Thoracic aorta (tissue), 2 donors: ENCODE data around the gene ITIH3. TPM values are rescaled to one million over a fixed set of nuclear protein-coding genes. Genes with fewer than 3 reads are reported as not detected.
A peak's percentile ranks its signal among the peaks of the same experiment; 100 is the strongest.

Experiments used
- ATAC-seq: fragments of 150-250 bp; one replicate; pipeline ENCODE4 v1.8.0; 2017; ENCODE audit warnings: low read depth; ENCODE audit not compliant: insufficient number of reproducible peaks, low FRiP score
- DNase-seq: peaks from one replicate; pipeline ENCODE4 v3.0.0-alpha.2; 2020; ENCODE audit warnings: low spot score
- H3K27ac ChIP-seq, 2 donors: fragments of 200-600 bp; sonication (generic); 1 replicate in 1 of 2; 2 replicates in 1 of 2; pipeline ENCODE4 v1.5.1; 2016; ENCODE audit warnings: mild to moderate bottlenecking in 2 of 2, moderate library complexity in 2 of 2
- H3K27me3 ChIP-seq: fragments of 200-600 bp; sonication (generic); replicated peaks from 2 replicates; pipeline ENCODE4 v1.6.0; 2016; ENCODE audit warnings: mild to moderate bottlenecking; ENCODE audit not compliant: insufficient read depth
- H3K36me3 ChIP-seq: fragments of 200-600 bp; sonication (generic); one replicate; pipeline ENCODE4 v1.5.1; 2016
- H3K4me1 ChIP-seq, 2 donors: fragments of 200-600 bp; sonication (generic); 1 replicate in 1 of 2; 2 replicates in 1 of 2; pipeline versions ENCODE4 v1.5.1 to v1.6.0; 2016; ENCODE audit warnings: low read depth in 2 of 2, mild to moderate bottlenecking in 1 of 2; ENCODE audit not compliant: control insufficient read depth in 1 of 2
- H3K4me3 ChIP-seq: fragments of 200-600 bp; sonication (generic); 2 replicates; pipeline ENCODE4 v1.5.1; 2016; ENCODE audit warnings: mild to moderate bottlenecking
- H3K9me3 ChIP-seq: fragments of 200-600 bp; sonication (generic); 2 replicates; pipeline ENCODE4 v1.5.1; 2016
- CTCF ChIP-seq: fragments of 200-600 bp; sonication (generic); IDR thresholded peaks from one replicate; pipeline ENCODE4 v1.5.1; 2019; ENCODE audit warnings: antibody characterized with exemption
- total RNA-seq, 2 donors: library from RNA; depleted of rRNA; stranded (reverse); fragments of >200 nt; gene quantifications; one replicate each; pipeline versions ENCODE4 v1.1.0 to v1.2.3, GENCODE V29; 2016

The ITIH3 gene
- total RNA-seq, 2 donors from 2014 or later: 2.6 to 14.2 TPM

GRCh38 chr3:52839268-52839575 lies 44.6 kb downstream of the ITIH3 start:
- Histone ChIP-seq H3K4me3 (no peak overlapping the region), H3K4me1 (peaks cover 23 to 55% of the 10 kb centered on the region in 2 donors), H3K27ac (no peak overlapping the region), H3K36me3 (peaks cover 26% of the 10 kb centered on the region), H3K9me3 (no peaks in the 10 kb centered on the region), H3K27me3 (no peaks in the 10 kb centered on the region)
- no peak for DNase-seq
- ATAC-seq: no peak
- no peak for TF ChIP-seq CTCF

GRCh38 chr3:52839892-52840545 lies 45.4 kb downstream of the ITIH3 start:
- no peak for TF ChIP-seq CTCF
- H3K9me3 ChIP-seq: no peaks in the 10 kb centered on the region
- H3K4me3 ChIP-seq: no peak overlapping the region
- peaks cover 26% of the 10 kb centered on the region for H3K36me3 ChIP-seq
- ATAC-seq (no peak), DNase-seq (no peak)
- H3K4me1 ChIP-seq: peaks cover 30 to 55% of the 10 kb centered on the region in 2 donors
- H3K27ac ChIP-seq: no peak overlapping the region
- H3K27me3 ChIP-seq: no peaks in the 10 kb centered on the region

- ATAC-seq: no peak
- TF ChIP-seq CTCF: no peak
- H3K4me3 ChIP-seq: no peak overlapping the region
- H3K36me3 ChIP-seq: peaks cover 26% of the 10 kb centered on the region
- no peak for DNase-seq
- peak overlapping the region; percentile 19 to 96 for H3K27ac ChIP-seq
- peaks cover 26 to 54% of the 10 kb centered on the region in 2 donors for H3K4me1 ChIP-seq
- H3K9me3 ChIP-seq: no peaks in the 10 kb centered on the region
- H3K27me3 ChIP-seq: no peaks in the 10 kb centered on the region
Measured at GRCh38 chr3:52841211-52841980, 46.8 kb downstream of the ITIH3 start.

GRCh38 chr3:52841981-52842340 lies 47.4 kb downstream of the ITIH3 start:
- Histone ChIP-seq H3K27ac (peak overlapping the region in 1 of 2 donors; percentile 96), H3K4me1 (peaks cover 24 to 51% of the 10 kb centered on the region in 2 donors), H3K36me3 (peaks cover 26% of the 10 kb centered on the region), H3K4me3 (no peak overlapping the region), H3K27me3 (no peaks in the 10 kb centered on the region), H3K9me3 (no peaks in the 10 kb centered on the region)
- TF ChIP-seq CTCF: no peak
- DNase-seq: no peak
- no peak for ATAC-seq

GRCh38 chr3:52842424-52842823 lies 47.8 kb downstream of the ITIH3 start:
- no peaks in the 10 kb centered on the region for H3K9me3 ChIP-seq
- peak overlapping the region in 1 of 2 donors; percentile 96 for H3K27ac ChIP-seq
- peaks cover 24 to 46% of the 10 kb centered on the region in 2 donors for H3K4me1 ChIP-seq
- H3K27me3 ChIP-seq: no peaks in the 10 kb centered on the region
- TF ChIP-seq CTCF: no peak
- H3K36me3 ChIP-seq: peaks cover 29% of the 10 kb centered on the region
- no peak for DNase-seq
- no peak overlapping the region for H3K4me3 ChIP-seq
- no peak for ATAC-seq
